Hypothalamus (tissue), 51 donors: ENCODE results near the gene OPHN1.

Experiments used
- DNase-seq, 51 donors: peaks; one replicate each; lab custom pipeline; 2025; lab: John Stamatoyannopoulos, UW

The OPHN1 gene

GRCh38 chrX:68183612-68184214, 249.6 kb downstream of the OPHN1 start:
- no peak for DNase-seq

- no peak for DNase-seq
Observed at GRCh38 chrX:68180579-68180978, 252.7 kb downstream of the OPHN1 start.

GRCh38 chrX:68179355-68179754, 253.9 kb downstream of the OPHN1 start:
- DNase-seq: no peak

GRCh38 chrX:68177542-68177941, 255.8 kb downstream of the OPHN1 start:
- DNase-seq: no peak

- DNase-seq: no peak
Observed at GRCh38 chrX:68175562-68175961, 257.7 kb downstream of the OPHN1 start.

- no peak for DNase-seq
Observed at GRCh38 chrX:68163441-68163840, 269.9 kb downstream of the OPHN1 start.

- no peak for DNase-seq
Observed at GRCh38 chrX:68147848-68148247, 285.4 kb downstream of the OPHN1 start.

GRCh38 chrX:68146054-68146453, 287.2 kb downstream of the OPHN1 start:
- DNase-seq: peak in 1 of 51 donors; percentile 0

- DNase-seq: no peak
Observed at GRCh38 chrX:68139791-68140190, 293.5 kb downstream of the OPHN1 start.

- no peak for DNase-seq
Observed at GRCh38 chrX:68133181-68133580, 300.1 kb downstream of the OPHN1 start.

GRCh38 chrX:68132749-68133148, 300.5 kb downstream of the OPHN1 start:
- DNase-seq: no peak

GRCh38 chrX:68121835-68122234, 311.5 kb downstream of the OPHN1 start:
- DNase-seq: no peak

GRCh38 chrX:68121371-68121770, 311.9 kb downstream of the OPHN1 start:
- no peak for DNase-seq

GRCh38 chrX:68115371-68115770, 317.9 kb downstream of the OPHN1 start:
- no peak for DNase-seq

GRCh38 chrX:68114573-68115129, 318.6 kb downstream of the OPHN1 start:
- no peak for DNase-seq

- DNase-seq: no peak
Observed at GRCh38 chrX:68113837-68114572, 319.3 kb downstream of the OPHN1 start.

GRCh38 chrX:68112321-68112720, 321.0 kb downstream of the OPHN1 start:
- peak in 1 of 51 donors; percentile 1 for DNase-seq

- DNase-seq: no peak
Observed at GRCh38 chrX:68109162-68109561, 324.1 kb downstream of the OPHN1 start.

- no peak for DNase-seq
Observed at GRCh38 chrX:68098431-68098830, 334.9 kb downstream of the OPHN1 start.

- DNase-seq: no peak
Observed at GRCh38 chrX:68090266-68090665, 343.0 kb downstream of the OPHN1 start.

- no peak for DNase-seq
Observed at GRCh38 chrX:68087526-68087925, 345.8 kb downstream of the OPHN1 start.

GRCh38 chrX:68086709-68087108, 346.6 kb downstream of the OPHN1 start:
- DNase-seq: no peak
